Measurements from ENCODE around the gene METRNL.
"Not testable (repeated sequence)": the region's sequence is repeated elsewhere in the genome, so short reads cannot be mapped to it uniquely, and the experiment has no call there.

METRNL gene

DNA sequence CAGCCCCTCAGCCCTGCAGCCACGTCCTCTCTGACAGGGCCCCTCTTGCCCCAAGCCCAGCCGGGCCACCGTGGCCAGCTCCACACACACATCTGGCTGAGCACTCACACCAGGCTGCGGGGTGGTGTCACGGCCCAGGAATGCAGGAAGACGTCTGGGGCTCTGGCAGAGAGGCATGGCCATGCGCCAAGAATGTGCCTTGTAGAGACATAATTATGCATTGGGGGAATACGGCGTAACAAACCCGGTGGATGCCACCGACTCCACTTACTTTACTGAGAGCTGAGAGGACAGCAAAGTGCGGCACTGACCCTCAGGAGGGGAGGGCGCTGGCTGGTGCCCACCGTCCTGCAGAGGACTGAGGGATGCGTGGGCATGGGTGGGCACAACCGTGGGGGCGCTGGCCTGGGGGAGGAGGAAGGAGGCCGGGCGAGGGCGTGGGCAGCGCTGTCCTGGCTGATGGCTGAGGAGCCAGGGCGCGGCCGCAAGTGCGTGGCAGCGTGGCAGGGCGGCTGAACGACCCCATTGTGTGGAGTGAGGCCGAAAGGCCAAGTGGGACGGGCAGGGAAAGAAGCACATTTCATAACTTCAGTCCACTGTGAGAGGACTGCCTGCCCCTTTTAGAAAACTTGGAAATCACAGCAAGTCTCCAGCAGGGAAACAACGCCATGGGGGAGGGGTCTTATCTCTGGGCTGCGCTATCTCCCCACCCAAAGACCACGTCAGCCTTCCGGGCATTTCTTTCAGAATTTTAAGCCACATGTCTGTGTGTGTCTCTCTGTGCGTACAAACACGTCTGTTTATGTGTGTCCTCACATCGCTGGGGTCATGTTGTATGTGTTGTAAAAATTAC is 30.6 kb downstream of the METRNL start:
- no peak for DNase-seq

DNA sequence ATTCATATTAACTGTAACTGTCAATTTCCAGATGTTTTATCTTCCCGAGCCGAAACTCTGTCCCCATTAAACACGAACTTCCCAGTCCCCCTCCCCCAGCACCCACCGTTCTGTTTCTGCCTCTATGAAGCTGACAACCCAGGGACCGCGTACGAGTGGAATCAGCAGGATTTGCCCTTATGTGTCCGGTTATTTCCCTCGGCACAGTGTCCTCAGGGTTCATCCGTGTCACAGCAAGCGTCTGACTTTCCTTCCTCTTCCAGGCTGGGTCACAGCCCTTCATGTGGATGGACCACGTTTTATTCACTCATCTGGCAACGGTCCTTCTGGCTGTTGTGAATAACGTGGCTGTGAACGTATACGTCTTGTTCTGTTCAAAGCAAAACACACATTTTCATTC is 31.3 kb downstream of the METRNL start:
- no peak for DNase-seq

DNA sequence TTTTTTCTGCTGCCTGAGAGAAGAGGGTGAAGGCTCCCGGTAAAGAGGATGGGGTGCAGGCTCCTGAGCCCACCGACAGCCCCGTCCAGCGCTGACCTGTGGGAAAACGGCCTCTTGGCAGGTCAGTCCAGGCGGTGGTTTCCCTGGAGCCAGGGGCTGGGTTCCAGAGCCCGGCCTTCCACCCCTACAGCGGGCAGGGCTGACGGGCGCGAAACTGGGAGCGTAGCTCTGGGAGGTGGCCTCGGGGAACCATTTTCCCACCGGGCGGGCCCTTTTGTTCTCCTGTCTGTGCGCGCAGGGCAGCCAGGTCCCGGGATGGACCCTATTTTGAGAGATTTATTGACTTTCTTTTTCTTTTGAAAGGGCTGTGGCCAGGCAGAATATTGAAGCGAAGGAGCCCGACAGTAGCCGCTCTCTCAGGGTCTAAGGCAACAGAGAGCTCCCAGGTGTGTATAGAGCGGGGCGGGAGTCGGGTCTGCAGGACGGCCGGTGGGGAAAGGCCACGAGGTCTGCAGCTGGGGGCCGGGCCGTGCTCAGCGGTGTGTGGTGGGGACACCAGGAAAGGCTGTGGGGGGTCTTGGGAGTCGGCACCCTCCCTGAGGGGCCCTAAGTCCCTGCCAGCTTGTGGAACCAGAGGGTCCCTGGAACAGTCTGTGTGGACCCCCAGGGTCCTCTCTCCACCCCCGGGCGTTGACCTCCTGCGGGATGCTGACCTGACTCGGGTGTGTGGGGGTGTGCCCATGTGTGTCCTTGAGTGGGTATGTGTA is 32.3 kb downstream of the METRNL start:
- no peak for DNase-seq

DNA sequence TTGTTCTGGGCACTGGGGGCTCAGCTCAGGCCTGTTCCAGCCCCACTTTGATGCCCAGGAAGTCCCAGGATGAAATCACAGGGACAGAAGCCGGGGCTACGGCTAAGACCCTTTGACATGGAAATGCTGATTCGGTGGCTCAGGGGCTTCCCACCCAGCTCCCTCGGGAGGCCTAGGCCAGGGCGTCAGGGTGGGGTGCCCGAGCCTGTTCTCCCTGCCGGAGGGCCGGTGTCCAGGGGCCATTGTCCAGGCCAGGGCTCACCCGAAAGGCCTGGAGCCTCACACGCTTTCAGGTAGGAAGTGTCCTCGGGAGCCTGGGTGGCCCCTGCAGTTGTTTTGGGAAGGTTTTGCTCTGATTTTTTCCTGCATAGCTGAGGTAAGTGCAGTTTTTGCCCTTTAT is 34.0 kb downstream of the METRNL start:
- no peak for DNase-seq

DNA sequence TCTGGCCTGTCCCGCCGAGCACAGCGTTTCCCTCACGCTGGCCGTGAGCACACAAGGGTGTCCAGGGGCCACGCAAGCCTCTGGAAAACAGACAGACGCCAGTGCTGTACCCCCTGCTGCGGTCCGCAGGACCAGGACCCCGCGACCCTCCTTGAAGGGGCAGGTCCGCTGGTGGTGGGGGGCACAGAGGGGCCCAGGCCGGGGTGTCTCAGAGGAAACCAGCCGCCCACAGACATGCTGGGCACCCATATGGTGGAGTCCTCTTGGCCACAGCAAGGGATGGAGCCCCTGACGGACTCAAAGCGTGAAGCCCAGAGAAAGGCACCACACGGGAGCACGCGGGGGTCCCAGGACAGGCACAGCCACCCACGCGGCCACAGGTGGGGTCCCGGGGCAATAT is 34.4 kb downstream of the METRNL start:
- DNase-seq: no peak

DNA sequence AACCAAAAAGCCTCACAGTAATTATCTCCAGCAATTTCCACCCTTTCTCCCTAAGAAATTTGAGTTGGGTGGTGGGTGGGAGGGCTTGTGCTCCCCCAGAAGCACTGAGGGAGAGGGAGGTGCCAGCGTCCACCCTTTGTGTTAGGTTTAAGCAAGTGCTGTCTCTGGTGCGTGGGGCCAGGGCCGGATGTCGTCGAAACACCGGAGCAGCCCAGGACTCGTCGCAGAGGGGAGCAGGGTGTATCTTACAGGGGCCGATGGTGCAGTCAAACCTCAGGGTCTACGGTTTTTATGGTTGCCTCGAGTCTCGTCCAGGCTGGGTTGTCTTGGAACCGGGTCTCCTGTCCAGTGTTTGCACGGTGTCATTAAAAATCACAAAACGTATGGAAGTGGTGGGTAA is 35.3 kb downstream of the METRNL start:
- no peak for DNase-seq

DNA sequence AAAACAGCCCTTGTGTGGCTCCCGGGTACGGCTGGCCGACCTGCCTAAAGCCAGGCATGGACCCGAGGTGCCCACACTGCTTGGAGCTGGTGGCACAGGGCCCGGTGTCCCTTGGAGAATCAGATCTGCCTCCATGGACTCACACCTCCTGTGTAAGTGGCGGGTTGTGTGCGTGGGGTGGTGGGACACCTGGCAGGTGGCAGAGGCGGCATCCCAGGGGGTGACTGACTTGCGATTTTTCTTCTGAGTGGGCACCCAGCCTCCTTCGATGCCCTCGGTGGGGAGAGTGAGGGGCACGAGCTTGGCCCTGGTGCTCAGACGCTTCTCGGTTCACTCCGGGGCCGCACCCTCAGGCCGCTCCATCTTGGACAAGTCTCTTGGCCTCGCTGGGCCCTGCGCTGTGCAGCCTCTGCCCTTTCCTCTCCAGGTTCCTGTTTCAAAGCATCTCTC is 35.8 kb downstream of the METRNL start:
- DNase-seq: no peak

DNA sequence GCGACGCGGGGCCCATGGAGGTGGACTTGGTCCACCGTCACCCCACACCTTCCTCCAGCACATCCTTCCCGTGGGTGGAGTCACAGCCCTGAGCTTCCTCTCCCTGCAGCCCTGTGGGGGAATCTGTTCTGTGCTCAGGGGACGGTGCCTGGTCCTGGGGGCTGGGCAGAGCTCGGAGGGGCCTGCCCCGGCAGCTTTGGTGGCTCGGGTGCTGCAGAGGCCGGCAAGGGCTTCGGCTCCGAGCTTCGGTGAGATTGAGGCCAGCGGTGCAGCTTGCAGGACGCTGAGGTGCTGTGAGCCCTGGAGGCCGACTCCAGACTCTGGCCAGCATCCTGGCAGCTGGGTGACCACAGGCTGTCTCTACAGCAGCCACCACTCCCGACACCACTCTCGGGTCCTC is 36.4 kb downstream of the METRNL start:
- no peak for DNase-seq

DNA sequence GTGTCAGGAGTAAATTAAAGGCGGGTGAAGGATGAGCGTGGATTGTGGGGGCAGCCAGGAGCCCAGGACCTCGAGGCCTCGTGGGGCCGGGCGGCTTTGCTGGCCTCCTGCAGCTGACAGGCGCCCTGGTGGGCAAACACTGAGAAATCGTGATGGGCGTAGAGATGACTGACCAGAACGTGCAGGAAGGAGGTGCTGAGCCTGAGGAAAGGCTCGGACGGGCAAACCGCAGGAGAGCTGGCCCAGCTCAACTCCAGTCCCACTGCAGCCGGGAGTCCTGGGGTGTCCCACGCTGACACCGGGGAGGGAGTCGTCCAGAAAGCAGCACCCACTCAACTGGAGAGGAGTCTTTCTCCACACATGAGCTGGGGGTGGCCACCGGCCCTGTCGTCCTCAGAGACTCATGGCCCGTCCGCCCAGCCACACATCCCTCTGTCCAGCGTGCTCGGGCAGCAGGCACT is 36.9 kb downstream of the METRNL start:
- DNase-seq: no peak

DNA sequence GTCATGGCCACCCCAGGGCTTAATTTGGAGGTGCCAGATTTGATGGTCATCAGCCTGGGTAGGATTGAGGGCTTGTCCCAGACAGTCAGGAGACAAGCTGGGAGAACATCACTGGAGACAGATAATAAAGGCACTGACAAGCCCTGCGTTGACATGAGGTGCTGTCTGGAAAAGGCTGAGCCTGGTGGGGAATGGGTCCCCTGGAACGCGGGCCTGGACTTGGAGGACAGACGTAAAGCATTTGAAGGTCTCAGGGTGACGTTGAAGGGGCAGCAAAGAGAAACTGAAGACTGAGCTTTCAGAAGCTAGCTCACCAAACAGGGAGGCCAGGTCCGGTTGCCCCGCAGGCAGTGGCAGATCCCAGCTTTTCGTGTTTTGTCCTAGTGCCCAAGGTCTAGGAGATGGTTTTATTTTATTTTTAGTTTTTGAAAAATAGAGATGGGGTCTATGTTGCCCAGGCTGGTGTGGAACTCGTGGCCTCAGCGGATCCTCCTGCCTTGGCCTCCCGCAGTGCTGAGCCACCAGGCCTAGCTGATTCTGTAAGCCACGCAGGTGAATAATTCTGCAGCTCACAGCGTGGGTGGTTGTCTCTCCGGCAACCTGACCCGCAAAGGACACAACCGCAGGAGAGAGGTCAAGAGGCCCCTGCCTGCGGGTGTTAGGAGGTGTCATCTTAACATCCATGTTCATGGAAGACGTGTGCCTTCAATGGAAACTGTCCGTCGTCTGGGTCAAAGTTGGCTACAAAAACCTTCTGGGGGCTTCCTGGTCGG is 37.6 kb downstream of the METRNL start:
- DNase-seq: no peak

DNA sequence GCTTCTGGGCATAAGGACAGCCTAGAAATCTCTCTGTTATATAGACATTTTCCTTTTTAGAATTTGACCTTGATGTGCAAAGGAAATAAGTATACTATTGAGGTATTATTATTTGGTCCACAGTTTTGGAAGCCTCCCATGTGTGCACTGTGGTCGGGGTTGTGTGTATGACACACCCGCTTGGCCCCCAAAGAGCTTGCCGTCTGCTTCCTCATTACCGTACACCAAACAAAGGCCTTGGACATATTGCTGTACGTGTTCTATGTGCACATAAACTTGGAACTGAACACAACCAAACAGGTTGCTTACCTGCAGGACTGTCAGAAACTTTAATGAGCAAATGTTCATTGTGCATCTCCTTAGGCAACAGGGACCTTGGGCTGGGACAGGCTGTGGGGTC is 38.2 kb downstream of the METRNL start:
- no peak for DNase-seq

DNA sequence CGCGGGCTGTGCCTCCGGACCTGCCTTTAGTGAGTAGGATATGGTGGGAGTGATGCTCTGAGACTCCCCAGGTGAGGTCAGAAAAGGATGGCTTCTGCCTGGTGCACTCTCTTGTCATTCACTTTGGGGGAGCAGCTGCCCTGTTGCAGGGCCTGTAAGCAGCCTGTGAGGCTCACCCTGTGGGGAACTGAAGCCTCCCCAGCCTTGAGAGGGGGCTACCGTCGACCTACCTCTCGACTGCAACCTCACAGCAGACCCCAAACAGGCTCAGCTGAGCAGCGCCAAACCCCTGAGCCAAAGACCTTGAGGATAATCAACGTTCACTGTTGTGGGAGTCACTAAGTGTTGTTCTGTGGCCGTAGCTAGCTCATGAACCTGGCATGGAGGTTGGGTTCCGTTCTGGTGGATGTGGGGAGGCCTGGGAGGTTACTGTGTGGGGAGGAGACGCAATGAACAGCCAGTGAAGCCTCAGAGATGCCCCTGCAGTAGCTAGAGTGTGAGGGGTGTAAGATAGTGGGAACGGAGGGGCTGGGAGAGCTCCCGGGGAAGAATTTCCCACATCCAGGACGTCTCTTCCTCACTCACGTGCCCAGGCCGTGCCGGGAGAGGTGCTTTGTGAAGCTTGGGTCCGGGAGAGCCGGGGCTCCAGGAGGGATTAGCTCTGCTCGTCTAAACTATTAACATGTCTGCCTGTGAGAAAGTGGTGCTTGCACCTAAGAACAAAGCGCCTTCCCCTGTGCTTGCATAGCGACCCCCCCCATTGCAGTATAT is 38.8 kb downstream of the METRNL start:
- no peak for DNase-seq

DNA sequence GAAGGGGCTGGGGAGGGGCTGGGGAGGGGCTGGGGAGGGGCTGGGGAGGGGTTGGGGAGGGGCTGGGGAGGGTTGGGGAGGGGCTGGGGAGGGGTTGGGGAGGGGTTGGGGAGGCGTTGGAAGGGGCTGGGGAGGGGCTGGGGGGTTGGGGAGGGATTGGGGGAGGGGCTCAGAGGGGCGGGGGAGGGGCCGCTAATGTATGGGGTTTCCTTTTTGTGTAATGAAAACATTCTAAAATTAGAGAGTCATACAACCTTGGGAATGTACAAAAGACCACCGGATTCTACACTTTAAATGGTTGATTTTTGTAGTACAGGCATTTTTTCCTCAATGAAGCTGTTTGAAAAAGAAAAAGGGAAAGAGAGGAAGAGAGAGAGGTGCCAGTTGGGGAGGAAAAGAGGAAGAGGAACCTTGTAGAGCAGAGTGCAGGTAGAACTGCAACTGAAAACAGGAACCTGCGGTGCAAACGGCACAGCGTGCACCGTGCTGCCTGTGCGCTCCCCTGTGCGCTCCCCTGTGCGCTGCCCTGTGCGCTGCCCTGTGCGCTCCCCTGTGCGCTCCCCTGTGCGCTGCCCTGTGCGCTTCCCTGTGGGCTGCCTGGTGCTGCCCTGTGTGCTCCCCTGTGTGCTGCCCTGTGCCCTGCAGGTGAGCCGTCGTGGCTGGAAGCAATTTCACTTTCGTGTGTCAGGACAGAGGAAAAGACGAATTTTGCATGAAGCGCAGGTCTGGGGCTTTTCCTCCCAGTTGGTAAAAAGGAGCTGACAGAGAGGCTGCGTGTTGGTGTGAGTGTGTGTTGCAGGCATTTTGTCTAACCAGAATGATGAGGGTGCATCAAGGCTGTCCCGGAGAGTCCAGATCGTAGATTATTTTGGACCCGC is 40.8 kb downstream of the METRNL start:
- no peak for DNase-seq

DNA sequence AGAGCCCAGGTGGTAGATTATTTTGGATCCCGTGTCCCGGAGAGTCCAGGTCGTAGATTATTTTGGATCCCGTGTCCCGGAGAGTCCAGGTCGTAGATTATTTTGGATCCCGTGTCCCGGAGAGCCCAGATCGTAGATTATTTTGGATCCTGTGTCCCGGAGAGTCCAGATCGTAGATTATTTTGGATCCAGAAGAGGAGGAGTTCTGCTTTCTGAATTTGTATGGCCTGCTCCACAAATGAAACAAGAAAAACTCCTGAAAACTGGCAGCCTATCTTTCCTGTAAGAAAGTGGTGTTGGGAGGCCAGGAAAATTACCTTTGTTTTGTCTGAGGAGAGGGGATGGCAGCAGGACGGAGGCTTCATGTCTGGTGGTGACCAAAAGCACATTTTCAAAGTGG is 42.1 kb downstream of the METRNL start:
- DNase-seq: not testable (repeated sequence)

DNA sequence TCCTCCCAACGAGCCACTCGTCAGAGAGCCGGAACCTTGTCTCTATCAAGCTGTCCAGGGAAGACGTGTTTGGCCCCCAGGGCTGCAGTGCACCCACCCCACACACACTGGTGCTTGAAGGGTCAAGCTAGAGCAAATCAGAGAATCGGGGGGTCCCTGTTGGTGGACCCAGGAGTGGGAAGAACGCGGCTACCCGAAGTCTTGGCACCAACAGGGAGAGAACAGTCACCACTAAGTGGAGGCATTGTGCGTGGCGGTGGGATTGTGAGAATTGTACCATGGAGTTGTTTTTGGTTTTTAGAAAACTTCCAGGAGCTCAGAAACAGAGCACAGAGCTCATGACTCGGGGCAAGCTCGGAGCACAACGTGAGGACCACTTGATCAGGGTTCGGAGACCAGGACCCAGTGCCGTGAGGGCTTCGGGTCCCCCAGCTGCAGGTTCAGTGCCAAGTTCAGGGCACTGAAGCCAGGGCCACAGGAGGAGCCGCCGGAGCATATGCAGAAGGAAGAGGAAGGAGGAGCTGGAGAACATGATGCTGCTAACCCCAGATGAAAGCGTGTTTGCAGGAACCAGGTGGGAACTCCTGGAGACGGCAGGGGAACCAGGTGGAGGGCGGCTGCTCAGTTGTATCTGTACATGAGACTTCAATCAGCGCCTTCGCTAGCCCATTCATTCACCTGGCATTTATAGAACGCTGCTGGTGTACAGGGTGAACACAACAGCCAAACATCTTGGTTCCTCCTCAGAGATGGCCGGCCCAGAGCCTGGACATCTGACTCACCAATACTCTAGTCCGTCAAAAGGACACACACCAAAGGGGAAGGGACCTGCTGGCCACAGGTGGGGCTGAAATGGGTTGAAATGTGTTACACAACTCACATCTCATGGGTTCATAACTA is 42.8 kb downstream of the METRNL start:
- no peak for DNase-seq

DNA sequence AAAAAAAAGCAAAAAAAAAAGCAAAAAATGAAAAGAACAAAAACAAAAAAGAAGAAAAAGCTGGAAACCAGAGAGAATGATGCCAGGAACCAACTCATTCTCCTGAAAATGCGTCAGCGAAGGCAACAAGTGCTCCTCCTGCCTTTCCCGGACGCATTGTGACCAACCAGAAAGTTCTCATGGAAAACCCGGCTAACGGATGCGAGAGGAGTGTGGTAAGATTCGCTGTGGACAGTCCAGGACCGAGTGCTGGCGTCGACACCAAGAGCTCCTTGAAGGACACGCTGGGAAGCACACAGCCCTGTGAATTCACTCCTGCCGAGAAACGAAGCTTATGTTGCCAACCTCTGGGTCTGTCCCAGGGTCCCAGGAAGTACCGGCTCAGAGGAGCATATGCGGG is 43.4 kb downstream of the METRNL start:
- DNase-seq: no peak

DNA sequence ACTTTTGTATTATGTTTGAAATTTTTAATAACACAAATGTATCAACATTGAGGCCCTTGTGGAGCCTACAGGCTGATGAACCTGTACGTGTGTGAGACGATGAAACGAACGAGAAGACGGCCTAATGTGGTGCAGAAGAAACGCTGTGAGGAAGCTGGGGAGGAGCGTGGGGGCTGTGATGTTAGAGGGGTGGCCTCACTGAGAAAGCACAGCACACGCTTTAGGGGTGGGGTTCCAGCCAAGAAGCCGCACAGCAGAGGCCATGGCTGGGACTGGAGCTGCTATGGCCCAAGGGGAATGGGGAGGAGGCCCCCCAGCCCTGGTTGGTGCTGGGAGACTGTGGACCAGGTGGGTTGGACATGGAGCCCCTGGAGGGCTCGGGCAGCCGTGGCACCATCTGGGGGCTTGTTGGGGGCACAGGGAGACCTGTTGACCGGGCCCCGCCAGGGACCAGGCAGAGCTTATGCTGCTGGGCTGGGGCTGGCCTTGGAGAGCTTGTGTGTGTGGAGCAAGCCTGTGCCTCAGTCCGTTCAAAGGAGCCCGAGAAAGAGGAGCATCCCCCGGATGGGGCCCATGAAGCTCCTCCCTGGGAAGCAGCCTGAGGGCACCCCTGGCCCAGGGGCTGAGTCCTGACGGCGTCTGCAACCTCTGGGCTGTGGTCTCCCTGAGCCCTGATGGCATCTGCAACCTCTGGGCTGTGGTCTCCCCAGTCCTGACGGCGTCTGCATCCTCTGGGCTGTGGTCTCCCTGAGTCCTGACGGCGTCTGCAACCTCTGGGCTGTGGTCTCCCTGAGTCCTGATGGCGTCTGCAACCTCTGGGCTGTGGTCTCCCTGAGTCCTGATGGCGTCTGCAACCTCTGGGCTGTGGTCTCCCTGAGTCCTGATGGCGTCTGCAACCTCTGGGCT is 44.7 kb downstream of the METRNL start:
- no peak for DNase-seq

DNA sequence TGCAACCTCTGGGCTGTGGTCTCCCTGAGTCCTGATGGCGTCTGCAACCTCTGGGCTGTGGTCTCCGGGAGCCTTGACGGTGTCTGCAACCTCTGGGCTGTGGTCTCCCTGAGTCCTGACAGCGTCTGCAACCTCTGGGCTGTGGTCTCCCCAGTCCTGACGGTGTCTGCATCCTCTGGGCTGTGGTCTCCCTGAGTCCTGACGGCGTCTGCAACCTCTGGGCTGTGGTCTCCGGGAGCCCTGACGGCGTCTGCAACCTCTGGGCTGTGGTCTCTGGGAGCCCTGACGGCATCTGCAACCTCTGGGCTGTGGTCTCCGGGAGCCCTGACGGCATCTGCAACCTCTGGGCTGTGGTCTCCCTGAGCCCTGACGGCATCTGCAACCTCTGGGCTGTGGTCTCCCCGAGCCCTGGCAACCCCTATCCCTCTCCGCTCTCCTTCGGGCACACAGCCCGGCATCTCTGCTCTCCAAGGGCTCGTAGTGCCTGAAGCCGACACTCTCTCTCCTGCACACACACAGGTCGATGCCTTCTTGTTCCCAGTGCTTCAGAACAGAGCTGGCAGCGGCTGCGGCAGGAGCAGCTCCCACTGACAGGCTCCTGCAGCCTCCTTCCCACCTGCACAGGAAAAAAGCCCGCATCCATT is 45.6 kb downstream of the METRNL start:
- no peak for DNase-seq
